ENCODE results near the gene MYD88.

MYD88 gene

DNA sequence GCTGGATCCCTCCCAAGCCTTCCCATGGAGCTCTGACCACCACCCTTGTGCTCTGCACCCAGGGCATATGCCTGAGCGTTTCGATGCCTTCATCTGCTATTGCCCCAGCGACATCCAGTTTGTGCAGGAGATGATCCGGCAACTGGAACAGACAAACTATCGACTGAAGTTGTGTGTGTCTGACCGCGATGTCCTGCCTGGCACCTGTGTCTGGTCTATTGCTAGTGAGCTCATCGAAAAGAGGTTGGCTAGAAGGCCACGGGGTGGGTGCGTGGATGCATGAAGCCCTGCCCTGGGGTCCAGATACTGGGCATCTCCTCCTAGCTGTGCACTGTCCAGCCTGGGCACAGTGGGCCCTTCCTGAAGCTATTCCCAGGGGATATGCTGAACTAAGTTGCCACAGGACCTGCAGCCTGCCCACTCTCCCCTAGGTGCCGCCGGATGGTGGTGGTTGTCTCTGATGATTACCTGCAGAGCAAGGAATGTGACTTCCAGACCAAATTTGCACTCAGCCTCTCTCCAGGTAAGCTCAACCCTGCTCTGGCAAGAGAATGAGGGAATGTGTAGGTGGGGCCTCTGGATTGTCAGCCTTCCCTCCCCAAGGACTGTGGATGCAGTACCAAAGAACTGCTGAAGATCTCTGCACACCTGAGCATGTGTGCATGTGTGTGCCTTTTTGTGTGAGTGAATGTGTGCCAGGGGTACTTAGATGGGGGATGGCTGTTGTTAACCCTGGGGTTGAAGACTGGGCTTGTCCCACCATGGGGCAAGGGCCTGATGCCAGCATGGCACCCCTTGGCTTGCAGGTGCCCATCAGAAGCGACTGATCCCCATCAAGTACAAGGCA, 2.1 kb downstream of the MYD88 start:
- no peak for DNase-seq (ENCODE audit: low spot score)
- in situ Hi-C loops (cut with MboI; ENCODE audit: low sequenced_read_pairs, unreplicated experiment) = loop anchor here (25.0 kb wide), 1 partner anchor 347 kb away; the partner anchor contains the start of gene EXOG
- TF ChIP-seq, protein P1, sequence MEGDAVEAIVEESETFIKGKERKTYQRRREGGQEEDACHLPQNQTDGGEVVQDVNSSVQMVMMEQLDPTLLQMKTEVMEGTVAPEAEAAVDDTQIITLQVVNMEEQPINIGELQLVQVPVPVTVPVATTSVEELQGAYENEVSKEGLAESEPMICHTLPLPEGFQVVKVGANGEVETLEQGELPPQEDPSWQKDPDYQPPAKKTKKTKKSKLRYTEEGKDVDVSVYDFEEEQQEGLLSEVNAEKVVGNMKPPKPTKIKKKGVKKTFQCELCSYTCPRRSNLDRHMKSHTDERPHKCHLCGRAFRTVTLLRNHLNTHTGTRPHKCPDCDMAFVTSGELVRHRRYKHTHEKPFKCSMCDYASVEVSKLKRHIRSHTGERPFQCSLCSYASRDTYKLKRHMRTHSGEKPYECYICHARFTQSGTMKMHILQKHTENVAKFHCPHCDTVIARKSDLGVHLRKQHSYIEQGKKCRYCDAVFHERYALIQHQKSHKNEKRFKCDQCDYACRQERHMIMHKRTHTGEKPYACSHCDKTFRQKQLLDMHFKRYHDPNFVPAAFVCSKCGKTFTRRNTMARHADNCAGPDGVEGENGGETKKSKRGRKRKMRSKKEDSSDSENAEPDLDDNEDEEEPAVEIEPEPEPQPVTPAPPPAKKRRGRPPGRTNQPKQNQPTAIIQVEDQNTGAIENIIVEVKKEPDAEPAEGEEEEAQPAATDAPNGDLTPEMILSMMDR (IDR thresholded peaks at IDR 0.05; ENCODE audit: borderline replicate concordance, control extremely low read depth, extremely low read depth, insufficient read depth, missing control alignments) = no peak

DNA sequence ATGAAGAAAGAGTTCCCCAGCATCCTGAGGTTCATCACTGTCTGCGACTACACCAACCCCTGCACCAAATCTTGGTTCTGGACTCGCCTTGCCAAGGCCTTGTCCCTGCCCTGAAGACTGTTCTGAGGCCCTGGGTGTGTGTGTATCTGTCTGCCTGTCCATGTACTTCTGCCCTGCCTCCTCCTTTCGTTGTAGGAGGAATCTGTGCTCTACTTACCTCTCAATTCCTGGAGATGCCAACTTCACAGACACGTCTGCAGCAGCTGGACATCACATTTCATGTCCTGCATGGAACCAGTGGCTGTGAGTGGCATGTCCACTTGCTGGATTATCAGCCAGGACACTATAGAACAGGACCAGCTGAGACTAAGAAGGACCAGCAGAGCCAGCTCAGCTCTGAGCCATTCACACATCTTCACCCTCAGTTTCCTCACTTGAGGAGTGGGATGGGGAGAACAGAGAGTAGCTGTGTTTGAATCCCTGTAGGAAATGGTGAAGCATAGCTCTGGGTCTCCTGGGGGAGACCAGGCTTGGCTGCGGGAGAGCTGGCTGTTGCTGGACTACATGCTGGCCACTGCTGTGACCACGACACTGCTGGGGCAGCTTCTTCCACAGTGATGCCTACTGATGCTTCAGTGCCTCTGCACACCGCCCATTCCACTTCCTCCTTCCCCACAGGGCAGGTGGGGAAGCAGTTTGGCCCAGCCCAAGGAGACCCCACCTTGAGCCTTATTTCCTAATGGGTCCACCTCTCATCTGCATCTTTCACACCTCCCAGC, 2.9 kb downstream of the MYD88 start:
- in situ Hi-C loops (cut with MboI; ENCODE audit: low sequenced_read_pairs, unreplicated experiment) = loop anchor here (25.0 kb wide), 1 partner anchor 346 kb away; the partner anchor contains the start of gene EXOG
- TF ChIP-seq, protein P1 (IDR thresholded peaks at IDR 0.05; ENCODE audit: borderline replicate concordance, control extremely low read depth, extremely low read depth, insufficient read depth, missing control alignments) = no peak
- DNase-seq (ENCODE audit: low spot score) = no peak

DNA sequence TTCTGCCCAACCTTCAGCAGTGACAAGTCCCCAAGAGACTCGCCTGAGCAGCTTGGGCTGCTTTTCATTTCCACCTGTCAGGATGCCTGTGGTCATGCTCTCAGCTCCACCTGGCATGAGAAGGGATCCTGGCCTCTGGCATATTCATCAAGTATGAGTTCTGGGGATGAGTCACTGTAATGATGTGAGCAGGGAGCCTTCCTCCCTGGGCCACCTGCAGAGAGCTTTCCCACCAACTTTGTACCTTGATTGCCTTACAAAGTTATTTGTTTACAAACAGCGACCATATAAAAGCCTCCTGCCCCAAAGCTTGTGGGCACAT, 3.5 kb downstream of the MYD88 start:
- in situ Hi-C loops (cut with MboI; ENCODE audit: low sequenced_read_pairs, unreplicated experiment) = loop anchor here (25.0 kb wide), 1 partner anchor 345 kb away; the partner anchor contains the start of gene EXOG
- no peak for DNase-seq (ENCODE audit: low spot score)
- TF ChIP-seq, protein P1 (IDR thresholded peaks at IDR 0.05; ENCODE audit: borderline replicate concordance, control extremely low read depth, extremely low read depth, insufficient read depth, missing control alignments) = no peak

DNA sequence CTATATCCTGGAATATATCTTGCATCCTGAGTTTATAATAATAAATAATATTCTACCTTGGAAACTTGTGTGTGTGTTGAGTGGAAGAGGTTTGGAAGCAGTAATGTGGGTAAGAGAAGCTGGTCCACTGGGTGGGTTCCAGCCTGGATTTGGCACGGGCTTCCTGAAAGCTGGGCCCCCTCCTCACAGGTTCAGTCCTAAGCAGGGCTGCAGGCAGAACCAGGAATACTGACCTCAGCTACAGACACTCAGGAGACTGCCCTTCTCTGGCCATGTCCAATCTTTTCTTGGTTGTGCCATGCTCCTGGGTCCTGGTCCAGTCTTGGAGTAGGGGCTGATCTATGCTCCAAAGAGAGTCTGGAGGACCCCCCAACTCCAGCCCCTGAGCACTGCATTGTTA, 4.5 kb downstream of the MYD88 start:
- in situ Hi-C loops (cut with MboI; ENCODE audit: low sequenced_read_pairs, unreplicated experiment) = loop anchor here (25.0 kb wide), 1 partner anchor 344 kb away; the partner anchor contains the start of gene EXOG
- no peak for DNase-seq (ENCODE audit: low spot score)
- TF ChIP-seq, protein P1 (IDR thresholded peaks at IDR 0.05; ENCODE audit: borderline replicate concordance, control extremely low read depth, extremely low read depth, insufficient read depth, missing control alignments) = no peak

DNA sequence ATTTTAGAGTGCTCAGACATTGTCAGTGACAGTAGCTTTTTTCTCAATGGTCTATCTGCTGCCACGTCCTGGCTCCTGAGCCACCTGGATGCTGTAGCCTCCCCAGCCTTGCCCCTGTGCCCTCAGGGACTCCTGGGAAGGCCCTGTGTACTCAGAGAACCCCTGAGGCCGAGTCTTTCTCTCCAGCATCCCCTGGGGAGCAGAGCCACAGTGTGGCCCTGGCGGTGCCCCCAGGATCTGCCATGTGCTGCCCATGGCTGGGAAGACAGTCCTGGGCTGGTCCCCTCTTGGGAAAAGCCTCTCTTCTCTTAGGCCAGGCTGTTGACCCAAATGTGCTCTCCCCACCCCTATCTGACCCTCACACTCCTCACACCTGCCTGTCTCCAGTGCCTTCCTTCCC, 5.0 kb downstream of the MYD88 start:
- in situ Hi-C loops (cut with MboI; ENCODE audit: low sequenced_read_pairs, unreplicated experiment) = loop anchor here (25.0 kb wide), 1 partner anchor 344 kb away; the partner anchor contains the start of gene EXOG
- no peak for DNase-seq (ENCODE audit: low spot score)
- TF ChIP-seq, protein P1 (IDR thresholded peaks at IDR 0.05; ENCODE audit: borderline replicate concordance, control extremely low read depth, extremely low read depth, insufficient read depth, missing control alignments) = no peak

DNA sequence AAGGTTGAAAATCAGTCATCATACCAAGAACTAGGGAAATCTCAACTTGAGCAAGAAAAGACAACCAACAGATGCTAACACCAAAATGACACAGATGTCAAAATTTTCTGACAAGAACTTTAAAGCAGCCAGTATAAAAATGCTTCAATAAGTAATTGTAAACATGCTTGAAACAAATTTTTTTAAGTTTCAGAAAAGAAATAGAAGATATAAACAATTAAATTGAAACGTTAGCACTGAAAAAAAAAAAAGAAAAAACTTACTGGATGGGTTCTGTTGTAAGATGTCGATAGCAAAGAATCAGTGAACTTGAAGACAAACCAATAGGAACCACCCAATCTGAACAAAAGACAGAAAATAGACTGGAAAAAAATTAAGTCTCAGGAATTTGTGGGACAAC, 8.0 kb downstream of the MYD88 start:
- TF ChIP-seq, protein P1 (IDR thresholded peaks at IDR 0.05; ENCODE audit: borderline replicate concordance, control extremely low read depth, extremely low read depth, insufficient read depth, missing control alignments) = no peak
- in situ Hi-C loops (cut with MboI; ENCODE audit: low sequenced_read_pairs, unreplicated experiment) = loop anchor here (25.0 kb wide), 1 partner anchor 341 kb away; the partner anchor contains the start of gene EXOG
- no peak for DNase-seq (ENCODE audit: low spot score)
